CMK (cell line): ENCODE measurements around the gene RHOB.
"Not testable (repeated sequence)": the region's sequence is repeated elsewhere in the genome, so short reads cannot be mapped to it uniquely, and the experiment has no call there.

Experiments used
- DNase-seq: peaks from one replicate; pipeline ENCODE4 v3.0.0-alpha.2; 2010; ENCODE audit warnings: low read depth

Gene RHOB

GRCh38 chr2:20446917-20447436, at the start of gene RHOB:
Gene RHOB, plus strand, starts transcription at chr2:20447074. Its CDS starts 392 bp downstream, at chr2:20447466.
- peak; percentile 91 for DNase-seq

- no peak for DNase-seq
Observed at GRCh38 chr2:20397811-20398447, 48.9 kb upstream of the RHOB start.

GRCh38 chr2:20398956-20399567, 47.8 kb upstream of the RHOB start:
- DNase-seq = no peak

DNA sequence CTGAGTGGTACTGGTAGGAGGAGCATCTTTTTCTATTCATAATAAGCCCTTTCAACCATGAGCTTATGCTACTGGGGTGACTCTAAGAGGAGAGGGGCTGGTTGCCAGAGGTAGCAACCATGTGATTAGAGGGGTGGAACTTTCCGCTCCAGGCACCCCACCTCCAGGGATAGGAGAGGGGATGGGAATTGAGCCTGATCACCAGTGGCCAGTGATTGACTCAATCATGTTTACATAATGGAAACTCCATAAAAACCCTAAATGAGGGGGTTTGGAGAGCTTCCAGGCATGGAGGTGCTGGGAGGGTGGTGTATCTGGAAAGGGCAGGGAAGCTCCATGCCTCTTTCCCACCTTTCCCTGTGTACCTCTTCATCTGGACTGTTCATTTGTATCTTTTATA, 46.6 kb upstream of the RHOB start:
- no peak for DNase-seq

- no peak for DNase-seq
Observed at GRCh38 chr2:20400787-20401488, 45.9 kb upstream of the RHOB start.

GRCh38 chr2:20401489-20401835, 45.4 kb upstream of the RHOB start:
- no peak for DNase-seq

GRCh38 chr2:20403774-20404312, 43.0 kb upstream of the RHOB start:
- no peak for DNase-seq

DNA sequence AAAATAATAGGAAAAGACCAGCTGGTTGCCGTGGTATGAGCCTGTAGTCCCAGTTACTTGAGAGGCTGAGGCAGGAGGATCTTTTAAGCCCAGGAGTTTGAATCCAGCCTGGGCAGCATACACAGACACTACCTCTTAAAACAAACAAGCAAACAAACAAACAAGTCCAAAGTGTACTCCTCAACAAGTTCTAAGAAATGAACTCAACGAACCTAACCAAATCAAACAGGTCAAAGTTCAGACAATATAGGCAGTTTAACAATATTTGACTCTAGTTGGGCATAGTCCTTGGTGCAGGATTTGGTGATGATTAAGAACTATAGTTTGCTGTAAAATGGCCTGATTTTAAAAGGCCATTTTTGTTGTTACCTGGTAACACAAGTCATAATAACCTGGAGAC, 41.9 kb upstream of the RHOB start:
- DNase-seq = no peak

- no peak for DNase-seq
Observed at GRCh38 chr2:20409039-20409438, 37.8 kb upstream of the RHOB start.

DNA sequence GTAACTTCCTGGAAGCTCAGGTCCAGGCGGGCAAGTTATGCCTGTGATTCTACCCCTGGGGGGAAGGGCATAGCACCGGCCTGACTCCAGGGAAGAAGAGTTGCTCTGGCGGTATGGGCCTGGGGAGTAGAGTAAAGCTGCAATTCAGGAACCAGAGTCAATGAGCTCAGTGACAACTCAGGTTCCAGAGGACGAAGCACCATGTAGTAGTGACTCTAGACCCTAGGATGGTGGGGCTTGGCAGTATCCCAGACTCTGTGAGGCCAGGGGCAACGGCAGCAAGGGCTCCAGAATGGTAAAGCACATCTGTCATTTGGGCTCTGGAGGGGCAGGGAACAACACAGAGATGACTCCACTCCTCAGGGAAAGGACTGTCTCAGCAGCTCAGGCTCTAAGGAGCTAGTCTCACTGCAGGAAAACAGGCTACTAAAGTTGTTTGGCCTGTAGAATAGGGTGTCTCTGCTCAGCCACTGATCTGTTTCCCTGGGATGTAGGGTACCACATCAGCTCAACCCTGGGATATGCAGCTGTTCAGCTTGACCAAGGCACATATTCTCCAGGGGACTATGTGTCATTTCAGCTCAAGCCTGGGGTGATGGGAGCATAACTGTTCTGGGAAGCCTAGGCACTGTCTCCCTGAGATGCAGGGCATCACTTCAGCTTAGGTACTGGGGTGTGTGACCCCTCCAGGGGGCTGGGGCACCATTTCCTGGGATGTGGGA, 36.2 kb upstream of the RHOB start:
- DNase-seq = no peak

DNA sequence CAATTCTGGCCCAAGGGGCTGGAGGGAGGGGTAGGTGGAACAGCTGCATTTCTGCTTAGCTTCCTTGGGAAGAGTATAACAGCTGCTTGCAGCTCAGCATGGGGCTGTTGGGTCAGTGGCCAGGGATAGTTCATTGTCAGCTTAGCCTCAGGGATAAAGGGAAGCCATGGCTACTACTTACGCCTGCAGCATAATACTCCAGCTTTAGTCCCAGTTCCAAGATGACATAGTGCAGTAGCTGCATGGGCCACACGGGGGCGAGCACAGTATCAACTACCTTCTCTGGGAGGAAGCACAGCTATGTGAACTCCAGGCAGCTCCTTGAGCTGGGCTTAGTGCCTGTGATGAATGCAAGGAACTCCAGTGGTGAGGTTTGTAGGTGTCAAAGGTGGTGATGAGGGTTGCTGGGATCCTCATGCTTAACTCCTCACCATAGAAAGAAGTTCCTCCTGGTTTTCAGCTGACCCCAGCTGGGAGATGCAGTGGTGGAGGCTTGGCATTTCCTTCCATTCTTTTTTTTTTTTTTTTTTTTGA, 35.4 kb upstream of the RHOB start:
- DNase-seq = peak; percentile 61

GRCh38 chr2:20414806-20415205, 32.1 kb upstream of the RHOB start:
- DNase-seq = no peak

- DNase-seq = no peak
Observed at GRCh38 chr2:20415511-20415918, 31.4 kb upstream of the RHOB start.

- no peak for DNase-seq
Observed at GRCh38 chr2:20416723-20417122, 30.2 kb upstream of the RHOB start.

GRCh38 chr2:20417230-20417821, 29.5 kb upstream of the RHOB start:
- not testable (repeated sequence) for DNase-seq

GRCh38 chr2:20418519-20418918, 28.4 kb upstream of the RHOB start:
- DNase-seq = no peak

GRCh38 chr2:20419007-20419576, 27.8 kb upstream of the RHOB start:
- DNase-seq = no peak

- no peak for DNase-seq
Observed at GRCh38 chr2:20419752-20420151, 27.1 kb upstream of the RHOB start.

DNA sequence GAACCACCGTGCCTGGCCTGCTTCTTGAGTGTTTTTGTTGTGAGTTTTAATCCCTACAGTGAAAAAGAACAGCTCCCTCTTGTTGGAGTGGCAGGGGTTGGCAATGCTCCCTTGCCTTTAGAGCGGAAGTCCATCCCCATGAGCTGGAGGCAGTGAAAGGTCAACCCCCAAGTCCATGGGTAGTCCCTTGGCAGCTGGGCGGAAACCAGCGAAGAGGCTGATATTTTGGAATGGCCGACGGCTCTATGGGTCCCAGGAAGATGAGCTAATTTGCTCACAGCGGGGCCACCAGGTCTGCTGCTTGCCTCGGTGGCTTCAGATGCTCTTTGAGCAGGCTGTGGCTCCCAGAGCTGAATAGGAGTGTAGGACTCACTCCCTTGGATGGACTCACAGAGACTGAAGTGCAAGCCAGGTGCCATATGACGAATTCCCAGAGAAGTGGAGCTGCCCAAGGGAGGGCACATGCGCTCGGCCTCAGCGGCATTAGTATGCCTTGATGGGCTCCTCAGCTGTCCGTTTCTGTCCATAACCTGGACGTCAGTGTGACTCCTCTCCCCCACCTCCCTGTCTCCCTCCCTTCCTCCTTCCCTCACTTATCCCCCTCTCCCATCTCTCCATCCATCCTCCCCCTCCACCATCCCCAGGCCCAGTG, 25.4 kb upstream of the RHOB start:
- DNase-seq = no peak

DNA sequence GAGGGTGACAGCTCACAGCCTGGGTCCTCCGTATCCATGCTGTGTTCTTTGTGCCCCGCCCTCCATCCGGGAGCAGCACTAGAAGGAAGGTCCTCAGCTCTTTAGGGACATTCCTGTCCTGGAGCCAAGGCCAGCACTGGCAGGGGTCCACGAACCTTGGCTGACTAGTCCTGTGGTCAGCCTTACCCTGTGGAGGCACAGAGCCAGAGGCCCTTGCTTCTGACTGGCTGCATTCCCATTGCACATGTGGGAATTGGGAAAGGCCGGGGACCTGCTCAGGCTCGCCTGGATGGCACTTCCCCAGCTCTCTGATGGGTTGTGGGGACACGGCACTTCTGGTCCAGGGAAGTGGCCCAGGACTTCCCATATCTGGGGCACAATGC, 24.9 kb upstream of the RHOB start:
- no peak for DNase-seq
